BLaER1 treated with 17β-estradiol and CSF1 and Interleukin-3, amounts not matched to agents 10 nM and 100 nM (cell line): ENCODE measurements around the gene FOSL2.
A peak's percentile ranks its signal among the peaks of the same experiment; 100 is the strongest.

Experiments used
- H3K27ac ChIP-seq, 11 experiments: shearing (Covaris generic); formaldehyde crosslinking; 2 replicates each; pipeline ENCODE4 v1.8.1; 2022
- H3K27me3 ChIP-seq, 11 experiments: shearing (Covaris generic); formaldehyde crosslinking; 2 replicates each; pipeline ENCODE4 v1.8.1; 2022
- H3K36me3 ChIP-seq, 11 experiments: shearing (Covaris generic); formaldehyde crosslinking; 2 replicates each; pipeline ENCODE4 v1.8.1; 2022
- H3K4me1 ChIP-seq, 10 experiments: shearing (Covaris generic); formaldehyde crosslinking; 2 replicates each; pipeline ENCODE4 v1.8.1; 2022
- H3K4me2 ChIP-seq, 11 experiments: shearing (Covaris generic); formaldehyde crosslinking; 2 replicates each; pipeline ENCODE4 v1.8.1; 2022
- H3K4me3 ChIP-seq, 10 experiments: shearing (Covaris generic); formaldehyde crosslinking; 2 replicates each; pipeline ENCODE4 v1.8.1; 2022
- H3K9ac ChIP-seq, 11 experiments: shearing (Covaris generic); formaldehyde crosslinking; 2 replicates each; pipeline ENCODE4 v1.8.1; 2022
- H3K9me3 ChIP-seq, 11 experiments: shearing (Covaris generic); formaldehyde crosslinking; replicated peaks in 1 of 11; 2 replicates each; pipeline ENCODE4 v1.8.1; 2022
- H4K20me1 ChIP-seq, 11 experiments: shearing (Covaris generic); formaldehyde crosslinking; 2 replicates each; pipeline ENCODE4 v1.8.1; 2022
- Cebpa-rat ChIP-seq, 11 experiments: shearing (Covaris generic); IDR thresholded peaks; 2 replicates each; pipeline ENCODE4 v1.8.1; 2022

Gene FOSL2

DNA sequence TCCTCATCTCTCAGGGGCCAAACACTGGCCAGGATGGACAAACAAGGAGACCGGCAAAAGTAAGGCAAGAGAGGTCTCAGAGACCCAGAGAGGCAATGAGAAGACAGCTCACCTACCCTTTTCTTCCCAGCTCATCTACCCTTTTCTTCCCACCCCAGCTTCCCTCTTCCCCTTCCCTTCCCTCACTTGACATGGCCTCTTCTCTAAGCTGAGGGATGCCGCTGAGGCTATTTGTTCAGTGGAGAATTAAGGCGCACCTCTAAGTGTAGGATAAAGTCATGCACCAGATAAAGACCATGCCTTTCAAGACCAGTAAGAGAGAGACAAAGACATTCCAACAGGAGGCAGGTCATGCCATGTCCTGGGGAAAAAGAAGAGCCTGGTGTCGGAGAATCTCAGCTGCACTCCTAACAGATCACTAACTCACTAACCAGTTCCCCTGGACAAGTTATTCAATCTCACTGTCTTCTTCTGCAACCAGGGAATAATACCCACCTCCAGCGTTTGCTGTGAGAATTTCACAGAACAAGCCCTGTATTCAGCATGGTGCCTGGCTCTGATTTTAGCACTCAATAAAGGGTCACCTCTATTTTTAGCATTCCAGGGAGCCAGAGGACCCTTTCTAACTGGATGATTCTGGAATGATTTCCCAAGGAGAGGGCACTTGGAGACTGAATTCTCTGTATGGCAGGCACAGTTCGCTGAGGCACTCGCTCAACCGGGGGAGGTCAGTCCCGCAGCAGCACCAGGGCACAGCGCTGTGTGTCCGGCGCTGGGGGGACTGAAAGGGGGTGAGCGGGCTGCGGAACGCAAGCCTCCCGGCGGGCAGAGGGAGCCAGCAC, 3.0 kb upstream of the FOSL2 start:
- Histone ChIP-seq H3K27me3 (peaks cover 0 to 13% (median 4%) of the 10 kb centered on the region in 11 experiments; a peak in 8 of 22 replicates), H3K4me1 (peaks cover 14 to 33% (median 21%) of the 10 kb centered on the region in 10 experiments), H3K4me3 (peak overlapping the region; percentile 90 to 100 (median 96)), H3K27ac (peak overlapping the region; percentile 94 to 99 (median 98)), H3K36me3 (peaks cover 0 to 9% (median 5%) of the 10 kb centered on the region in 11 experiments; a peak in 14 of 22 replicates), H4K20me1 (peaks cover 10 to 18% (median 15%) of the 10 kb centered on the region in 11 experiments; a peak in 21 of 22 replicates), H3K9ac (peak overlapping the region; percentile 94 to 100 (median 98)), H3K9me3 (peaks cover 0 to 5% (median 0%) of the 10 kb centered on the region in 11 experiments; a peak in 5 of 22 replicates), H3K4me2 (peak overlapping the region; percentile 83 to 99 (median 98))
- TF ChIP-seq Cebpa-rat (IDR thresholded peaks at IDR 0.05), result no peak

DNA sequence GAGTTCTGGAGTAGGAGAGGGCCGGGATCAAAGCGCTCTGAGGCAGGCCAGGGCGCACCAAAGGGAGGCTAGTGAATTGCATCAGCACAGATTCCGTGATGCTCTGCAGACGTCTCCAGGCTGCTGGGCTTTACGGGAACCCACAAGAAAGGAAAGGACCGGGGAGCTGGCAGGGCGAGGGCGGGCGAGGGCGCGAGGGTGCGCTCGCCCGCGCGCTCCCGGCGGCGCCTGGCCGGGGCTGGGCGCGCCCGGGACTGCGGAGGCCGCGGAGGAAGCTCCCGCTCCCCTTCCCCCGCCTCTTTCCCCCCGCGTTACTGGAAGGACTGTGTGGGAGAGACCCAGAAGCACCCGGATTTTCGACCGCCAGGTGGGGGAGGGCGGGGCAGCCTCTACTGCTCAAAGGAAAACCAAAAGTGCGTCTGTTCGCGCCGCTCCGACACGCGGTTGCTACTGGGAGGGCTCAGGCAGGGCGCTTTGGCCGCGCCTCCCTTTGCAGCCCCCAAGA, 2.4 kb upstream of the FOSL2 start:
- peaks cover 0 to 12% (median 0%) of the 10 kb centered on the region in 11 experiments; a peak in 5 of 22 replicates for H3K9me3 ChIP-seq
- H3K36me3 ChIP-seq, result peaks cover 0 to 16% (median 12%) of the 10 kb centered on the region in 11 experiments; a peak in 15 of 22 replicates
- H3K27ac ChIP-seq, result peak overlapping the region; percentile 94 to 99 (median 98)
- TF ChIP-seq Cebpa-rat (IDR thresholded peaks at IDR 0.05), result peak in 1 of 11 experiments; percentile 25; a peak in 1 of 22 replicates
- H3K27me3 ChIP-seq, result peaks cover 0 to 19% (median 7%) of the 10 kb centered on the region in 11 experiments; a peak in 8 of 22 replicates
- peak overlapping the region; percentile 83 to 99 (median 98) for H3K4me2 ChIP-seq
- peak overlapping the region; percentile 94 to 100 (median 98) for H3K9ac ChIP-seq
- H4K20me1 ChIP-seq, result peaks cover 16 to 25% (median 22%) of the 10 kb centered on the region in 11 experiments
- peaks cover 14 to 33% (median 23%) of the 10 kb centered on the region in 10 experiments for H3K4me1 ChIP-seq
- peak overlapping the region; percentile 90 to 100 (median 96) for H3K4me3 ChIP-seq

DNA sequence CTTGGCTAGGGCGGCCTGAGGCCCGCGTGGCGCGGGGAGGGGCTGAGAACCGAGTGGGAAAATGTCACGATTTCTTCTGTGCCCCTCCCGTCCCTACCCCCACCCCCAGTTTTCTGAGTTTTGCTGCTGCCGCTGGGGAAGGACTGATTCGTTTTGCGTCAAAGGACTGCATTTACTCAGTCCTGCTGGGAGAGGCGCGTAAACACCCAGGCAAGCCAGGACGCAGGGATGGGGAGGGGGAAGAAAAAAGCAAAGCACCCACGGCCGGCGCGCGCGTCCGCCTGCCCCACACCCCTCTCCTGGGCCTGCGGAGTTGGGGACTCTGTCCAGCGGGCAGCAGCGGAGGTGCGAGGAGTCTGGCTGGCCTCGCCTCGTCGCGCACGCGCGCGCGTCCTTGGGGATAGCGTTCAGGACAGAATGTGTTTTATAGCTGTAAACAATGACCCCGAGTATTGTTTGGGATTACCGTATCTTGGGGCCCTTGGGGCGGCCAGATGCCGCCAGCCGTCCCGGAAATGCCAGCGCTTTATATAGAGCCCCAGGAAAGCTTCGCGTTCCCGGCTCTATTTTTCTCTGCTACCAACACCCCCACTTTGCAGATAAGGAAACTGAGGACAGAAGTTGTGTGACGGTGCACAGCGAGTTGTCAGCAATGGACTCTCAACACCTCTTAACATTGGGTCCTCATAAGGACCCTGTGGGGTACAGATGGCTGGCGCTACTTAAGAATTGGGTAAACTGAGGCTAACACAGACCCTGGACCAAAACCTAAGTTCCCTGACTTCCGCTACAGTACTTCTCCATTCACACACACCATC, 1.7 kb upstream of the FOSL2 start:
- H3K4me2 ChIP-seq, result peak overlapping the region; percentile 83 to 99 (median 98)
- peak overlapping the region; percentile 90 to 100 (median 96) for H3K4me3 ChIP-seq
- no peak for TF ChIP-seq Cebpa-rat (IDR thresholded peaks at IDR 0.05)
- H3K27ac ChIP-seq, result peak overlapping the region; percentile 94 to 99 (median 98)
- peaks cover 0 to 19% (median 0%) of the 10 kb centered on the region in 11 experiments; a peak in 5 of 22 replicates for H3K9me3 ChIP-seq
- H3K36me3 ChIP-seq, result peaks cover 0 to 23% (median 18%) of the 10 kb centered on the region in 11 experiments; a peak in 16 of 22 replicates
- peaks cover 23 to 31% (median 28%) of the 10 kb centered on the region in 11 experiments for H4K20me1 ChIP-seq
- H3K27me3 ChIP-seq, result peaks cover 0 to 26% (median 7%) of the 10 kb centered on the region in 11 experiments; a peak in 8 of 22 replicates
- H3K9ac ChIP-seq, result peak overlapping the region; percentile 94 to 100 (median 98)
- peaks cover 14 to 33% (median 26%) of the 10 kb centered on the region in 10 experiments for H3K4me1 ChIP-seq

DNA sequence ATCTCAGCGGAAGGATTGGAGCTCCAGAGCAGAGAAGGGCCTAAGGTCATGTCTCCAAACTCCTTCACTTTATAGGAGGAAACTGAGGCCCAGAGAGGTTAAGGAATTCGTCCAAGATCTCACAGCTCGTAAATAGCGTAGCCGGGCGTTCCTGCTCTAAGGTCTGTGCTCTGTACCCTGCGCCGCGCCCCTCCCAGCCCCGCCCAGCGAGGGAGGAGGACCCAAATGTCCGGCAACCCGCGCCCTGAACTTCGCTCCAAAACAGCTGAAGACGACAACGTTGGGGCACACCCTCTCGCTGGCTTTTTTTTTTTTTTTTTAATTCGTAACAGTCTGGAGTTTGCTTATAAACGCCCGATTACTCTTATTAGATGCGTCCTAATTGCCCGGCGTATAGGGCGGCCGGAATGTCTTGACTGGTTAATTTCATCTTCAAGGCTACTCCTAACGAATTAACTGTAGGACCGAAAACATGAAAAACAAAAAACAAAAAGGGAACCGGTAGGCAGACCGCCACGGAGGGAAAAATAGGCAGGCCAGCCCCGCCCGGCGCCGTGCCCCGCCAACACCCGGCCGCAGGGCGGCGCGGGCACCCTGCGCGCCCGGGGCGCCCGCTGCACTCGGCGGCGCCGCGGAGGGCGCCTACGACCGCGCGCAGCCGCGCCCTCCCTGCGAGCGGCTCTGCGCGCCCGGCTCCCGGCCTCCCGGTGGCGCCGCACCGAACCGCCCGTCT, 928 bp upstream of the FOSL2 start:
- no peak for TF ChIP-seq Cebpa-rat (IDR thresholded peaks at IDR 0.05)

DNA sequence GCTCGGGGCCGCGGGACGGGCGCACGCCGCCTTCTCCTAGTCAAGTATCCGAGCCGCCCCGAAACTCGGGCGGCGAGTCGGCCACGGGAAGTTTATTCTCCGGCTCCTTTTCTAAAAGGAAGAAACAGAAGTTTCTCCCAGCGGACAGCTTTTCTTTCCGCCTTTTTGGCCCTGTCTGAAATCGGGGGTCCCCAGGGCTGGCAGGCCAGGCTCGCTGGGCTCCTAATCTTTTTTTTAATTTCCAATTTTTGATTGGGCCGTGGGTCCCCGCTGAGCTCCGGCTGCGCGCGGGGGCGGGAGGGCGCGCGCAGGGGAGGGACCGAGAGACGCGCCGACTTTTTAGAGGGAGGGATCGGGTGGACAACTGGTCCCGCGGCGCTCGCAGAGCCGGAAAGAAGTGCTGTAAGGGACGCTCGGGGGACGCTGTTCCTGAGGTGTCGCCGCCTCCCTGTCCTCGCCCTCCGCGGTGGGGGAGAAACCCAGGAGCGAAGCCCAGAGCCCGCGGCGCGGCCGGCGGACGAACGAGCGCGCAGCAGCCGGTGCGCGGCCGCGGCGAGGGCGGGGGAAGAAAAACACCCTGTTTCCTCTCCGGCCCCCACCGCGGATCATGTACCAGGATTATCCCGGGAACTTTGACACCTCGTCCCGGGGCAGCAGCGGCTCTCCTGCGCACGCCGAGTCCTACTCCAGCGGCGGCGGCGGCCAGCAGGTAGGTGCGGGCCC, 617 bp downstream of the FOSL2 start:
- Histone ChIP-seq H3K9ac (peak overlapping the region; percentile 94 to 100 (median 98)), H3K4me2 (peak overlapping the region; percentile 4 to 99 (median 94); a peak in 21 of 22 replicates), H3K27ac (peak overlapping the region; percentile 94 to 99 (median 98)), H3K27me3 (peaks cover 0 to 26% (median 7%) of the 10 kb centered on the region in 11 experiments; a peak in 8 of 22 replicates), H4K20me1 (peaks cover 46 to 54% (median 52%) of the 10 kb centered on the region in 11 experiments), H3K4me3 (peak overlapping the region; percentile 90 to 100 (median 96)), H3K9me3 (peaks cover 0 to 19% (median 0%) of the 10 kb centered on the region in 11 experiments; a peak in 5 of 22 replicates), H3K4me1 (peaks cover 30 to 53% (median 34%) of the 10 kb centered on the region in 10 experiments), H3K36me3 (peaks cover 8 to 46% (median 41%) of the 10 kb centered on the region in 11 experiments; a peak in 21 of 22 replicates)
- TF ChIP-seq Cebpa-rat (IDR thresholded peaks at IDR 0.05), result no peak

More for the DNA sequence above, 928 bp upstream of the FOSL2 start:
- H3K4me1 ChIP-seq, result peaks cover 15 to 41% (median 29%) of the 10 kb centered on the region in 10 experiments
- peaks cover 0 to 30% (median 26%) of the 10 kb centered on the region in 11 experiments; a peak in 16 of 22 replicates for H3K36me3 ChIP-seq
- peaks cover 0 to 26% (median 7%) of the 10 kb centered on the region in 11 experiments; a peak in 8 of 22 replicates for H3K27me3 ChIP-seq
- H3K9ac ChIP-seq, result peak overlapping the region; percentile 94 to 100 (median 98)
- peak overlapping the region; percentile 94 to 99 (median 98) for H3K27ac ChIP-seq
- H3K4me2 ChIP-seq, result peak overlapping the region; percentile 83 to 99 (median 98)
- peaks cover 31 to 39% (median 36%) of the 10 kb centered on the region in 11 experiments for H4K20me1 ChIP-seq
- peak overlapping the region; percentile 90 to 100 (median 96) for H3K4me3 ChIP-seq
- H3K9me3 ChIP-seq, result peaks cover 0 to 19% (median 0%) of the 10 kb centered on the region in 11 experiments; a peak in 5 of 22 replicates

DNA sequence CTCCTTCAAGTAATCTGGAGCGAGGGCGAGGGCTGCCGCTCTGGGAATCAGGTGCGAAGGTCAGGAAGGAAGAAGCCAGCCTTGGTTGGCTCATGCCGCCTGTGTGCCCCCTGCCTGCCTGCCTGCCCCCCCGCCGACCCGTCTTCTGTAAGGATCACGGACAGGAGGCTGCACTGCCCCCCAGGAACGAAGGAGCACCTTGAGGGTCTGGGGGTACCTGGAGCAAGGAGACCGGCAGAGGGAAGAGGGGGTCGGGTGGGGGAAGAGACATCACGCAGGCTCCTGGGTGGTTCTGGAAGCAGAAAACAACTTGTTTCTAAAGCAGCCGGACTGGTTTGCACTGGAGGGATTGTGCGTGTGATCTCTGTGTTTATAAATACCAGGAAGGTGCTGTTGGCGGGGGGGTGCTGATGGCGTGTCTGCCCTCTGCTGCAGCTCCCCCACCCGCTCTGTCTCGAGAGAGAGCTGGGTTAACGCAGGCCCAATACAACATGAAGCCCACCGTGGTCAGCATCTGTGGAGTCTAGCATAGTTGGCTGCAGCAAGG, 1.7 kb downstream of the FOSL2 start:
- Histone ChIP-seq H3K4me1 (peaks cover 36 to 61% (median 41%) of the 10 kb centered on the region in 10 experiments), H3K27me3 (peaks cover 0 to 26% (median 7%) of the 10 kb centered on the region in 11 experiments; a peak in 8 of 22 replicates), H3K27ac (peak overlapping the region; percentile 76 to 99 (median 98)), H3K9ac (peak overlapping the region; percentile 94 to 100 (median 98)), H3K4me3 (peak overlapping the region; percentile 90 to 100 (median 96)), H3K4me2 (peak overlapping the region; percentile 80 to 95 (median 89)), H3K9me3 (peaks cover 0 to 19% (median 0%) of the 10 kb centered on the region in 11 experiments; a peak in 5 of 22 replicates), H3K36me3 (peaks cover 11 to 57% (median 53%) of the 10 kb centered on the region in 11 experiments; a peak in 21 of 22 replicates), H4K20me1 (peaks cover 58 to 66% (median 63%) of the 10 kb centered on the region in 11 experiments)
- no peak for TF ChIP-seq Cebpa-rat (IDR thresholded peaks at IDR 0.05)
